Fibroblast of lung (primary cell): ENCODE results near the gene KRTAP24-1.

Experiments used
- CTCF ChIP-seq, 2 donors: IDR thresholded peaks in 1 of 2; conservative IDR thresholded peaks in 1 of 2; 1 replicate in 1 of 2; 2 replicates in 1 of 2; pipeline ENCODE4 v1.5.1; 2011 to 2012; ENCODE audit warnings: low read length in 2 of 2, control low read depth in 1 of 2, inconsistent platforms in 1 of 2, low read depth in 1 of 2, mild to moderate bottlenecking in 1 of 2
- EZH2 ChIP-seq: IDR thresholded peaks from 2 replicates; pipeline ENCODE4 v1.5.1; 2012; ENCODE audit warnings: low read length, control low read depth, mild to moderate bottlenecking; ENCODE audit errors: missing control alignments

- no peak for TF ChIP-seq CTCF (conservative IDR thresholded peaks at IDR 0.05 in 1 of 2, IDR thresholded peaks at IDR 0.05 in 1 of 2; ENCODE audit: low read depth in 1 of 2, low read length in 2 of 2)
- no peak for TF ChIP-seq EZH2
Observed at GRCh38 chr21:30234050-30234449, 48.7 kb downstream of the KRTAP24-1 start.
